Mesendoderm (in vitro differentiated cells): Measurements from ENCODE around the gene TMC3.

ENCODE experiments used
- DNase-seq: peaks from one replicate; pipeline ENCODE4 v3.0.0; 2013
- H2AK5ac ChIP-seq: 2 replicates; pipeline ENCODE4 v1.6.1; 2013; ENCODE audit warnings: low read length, inconsistent platforms
- H2BK120ac ChIP-seq: 2 replicates; pipeline ENCODE4 v1.6.1; 2013; ENCODE audit warnings: low read depth, mild to moderate bottlenecking, low read length, moderate library complexity, mixed read lengths
- H2BK15ac ChIP-seq: replicated peaks from 2 replicates; pipeline ENCODE4 v1.6.1; 2013; ENCODE audit warnings: low read depth, mild to moderate bottlenecking, moderate library complexity
- H2BK5ac ChIP-seq: 2 replicates; pipeline ENCODE4 v1.6.1; 2013; ENCODE audit warnings: low read length, inconsistent platforms
- H3K18ac ChIP-seq: 2 replicates; pipeline ENCODE4 v1.6.1; 2013; ENCODE audit warnings: mild to moderate bottlenecking, low read length, mixed read lengths
- H3K23ac ChIP-seq: one replicate; pipeline ENCODE4 v1.6.1; 2013; ENCODE audit warnings: low read length
- H3K27ac ChIP-seq: 2 replicates; pipeline ENCODE4 v1.5.1; 2013; ENCODE audit warnings: low read depth, mild to moderate bottlenecking, inconsistent platforms, low read length, moderate library complexity
- H3K27me3 ChIP-seq: 2 replicates; pipeline ENCODE4 v1.6.1; 2013; ENCODE audit warnings: low read length, control low read depth, mild to moderate bottlenecking, inconsistent platforms; ENCODE audit not compliant: insufficient read depth, poor library complexity
- H3K36me3 ChIP-seq: 2 replicates; pipeline ENCODE4 v1.6.1; 2013; ENCODE audit warnings: low read length, inconsistent platforms; ENCODE audit not compliant: control insufficient read depth, insufficient read depth
- H3K4ac ChIP-seq: one replicate; pipeline ENCODE4 v1.6.1; 2013; ENCODE audit warnings: low read depth, mild to moderate bottlenecking, low read length, moderate library complexity
- H3K4me1 ChIP-seq: 2 replicates; pipeline ENCODE4 v1.6.1; 2013; ENCODE audit warnings: low read depth, low read length, inconsistent platforms; ENCODE audit not compliant: control insufficient read depth
- H3K4me2 ChIP-seq: 2 replicates; pipeline ENCODE4 v1.6.1; 2013; ENCODE audit warnings: low read length
- H3K4me3 ChIP-seq: 2 replicates; pipeline ENCODE4 v1.5.1; 2013; ENCODE audit warnings: mild to moderate bottlenecking, low read length
- H3K56ac ChIP-seq: one replicate; pipeline ENCODE4 v1.6.1; 2013; ENCODE audit warnings: low read length
- H3K79me1 ChIP-seq: 2 replicates; pipeline ENCODE4 v1.6.1; 2013; ENCODE audit warnings: low read length, inconsistent platforms
- H3K79me2 ChIP-seq: 2 replicates; pipeline ENCODE4 v1.6.1; 2013; ENCODE audit warnings: mild to moderate bottlenecking, low read length; ENCODE audit not compliant: control insufficient read depth, insufficient read depth
- H3K9ac ChIP-seq: 2 replicates; pipeline ENCODE4 v1.6.1; 2013; ENCODE audit warnings: low read length, inconsistent platforms
- H4K5ac ChIP-seq: one replicate; pipeline ENCODE4 v1.6.1; 2013; ENCODE audit warnings: low read length
- H4K8ac ChIP-seq: one replicate; pipeline ENCODE4 v1.6.1; 2013; ENCODE audit warnings: low read depth, mild to moderate bottlenecking, control low read depth, low read length, moderate library complexity
- WGBS: extraction: QIAGEN DNeasy Blood & Tissue Kit; methylation state at CpG from one replicate; pipeline ENCODE4 v1.1.7; 2013; ENCODE audit warnings: low lambda C conversion rate, missing lambda C conversion rate; ENCODE audit not compliant: insufficient coverage; ENCODE audit errors: extremely low coverage; 5-methylcytosine and 5-hydroxymethylcytosine counted together

Gene TMC3

GRCh38 chr15:81317642-81318017 is 56.4 kb downstream of the TMC3 start:
- Histone ChIP-seq H2BK120ac (no peak overlapping the region), H3K27me3 (no peaks in the 10 kb centered on the region), H2AK5ac (no peak overlapping the region), H3K4me3 (no peak overlapping the region), H3K36me3 (no peaks in the 10 kb centered on the region), H3K18ac (no peak overlapping the region), H4K5ac (no peak overlapping the region), H3K23ac (no peak overlapping the region), H3K9ac (no peak overlapping the region), H3K79me1 (no peaks in the 10 kb centered on the region), H3K4me1 (no peaks in the 10 kb centered on the region), H4K8ac (no peak overlapping the region), H3K79me2 (no peaks in the 10 kb centered on the region), H2BK15ac (no peak overlapping the region), H3K4ac (no peak overlapping the region), H3K27ac (no peak overlapping the region), H2BK5ac (no peak overlapping the region), H3K4me2 (no peak overlapping the region), H3K56ac (no peak overlapping the region)
- no CpG with 5 or more reads among the region's 6 CpGs for WGBS
- no peak for DNase-seq

- no peak overlapping the region for H3K56ac ChIP-seq
- no peak overlapping the region for H2AK5ac ChIP-seq
- H2BK5ac ChIP-seq, result no peak overlapping the region
- H3K27me3 ChIP-seq, result no peaks in the 10 kb centered on the region
- H3K27ac ChIP-seq, result no peak overlapping the region
- H3K36me3 ChIP-seq, result no peaks in the 10 kb centered on the region
- no peaks in the 10 kb centered on the region for H3K79me2 ChIP-seq
- no peak overlapping the region for H3K4me2 ChIP-seq
- no peaks in the 10 kb centered on the region for H3K79me1 ChIP-seq
- H3K4me1 ChIP-seq, result no peaks in the 10 kb centered on the region
- WGBS, result no CpG with 5 or more reads among the region's 3 CpGs
- no peak overlapping the region for H2BK120ac ChIP-seq
- no peak overlapping the region for H2BK15ac ChIP-seq
- no peak for DNase-seq
- no peak overlapping the region for H3K23ac ChIP-seq
- no peak overlapping the region for H3K4me3 ChIP-seq
- H3K18ac ChIP-seq, result no peak overlapping the region
- H3K9ac ChIP-seq, result no peak overlapping the region
- no peak overlapping the region for H4K8ac ChIP-seq
- H4K5ac ChIP-seq, result no peak overlapping the region
- H3K4ac ChIP-seq, result no peak overlapping the region
Observed at GRCh38 chr15:81316267-81316666, 57.7 kb downstream of the TMC3 start.

GRCh38 chr15:81315452-81316175 is 58.4 kb downstream of the TMC3 start:
- H4K5ac ChIP-seq, result no peak overlapping the region
- H3K4me3 ChIP-seq, result no peak overlapping the region
- H3K27me3 ChIP-seq, result no peaks in the 10 kb centered on the region
- no peak overlapping the region for H2BK15ac ChIP-seq
- H2BK120ac ChIP-seq, result no peak overlapping the region
- DNase-seq, result no peak
- no peak overlapping the region for H2AK5ac ChIP-seq
- H4K8ac ChIP-seq, result no peak overlapping the region
- no peaks in the 10 kb centered on the region for H3K36me3 ChIP-seq
- no peak overlapping the region for H3K4me2 ChIP-seq
- no peak overlapping the region for H3K27ac ChIP-seq
- no CpG with 5 or more reads among the region's 14 CpGs for WGBS
- H3K79me2 ChIP-seq, result no peaks in the 10 kb centered on the region
- no peak overlapping the region for H3K23ac ChIP-seq
- no peak overlapping the region for H2BK5ac ChIP-seq
- H3K56ac ChIP-seq, result no peak overlapping the region
- H3K9ac ChIP-seq, result no peak overlapping the region
- no peaks in the 10 kb centered on the region for H3K79me1 ChIP-seq
- no peak overlapping the region for H3K4ac ChIP-seq
- H3K18ac ChIP-seq, result no peak overlapping the region
- no peaks in the 10 kb centered on the region for H3K4me1 ChIP-seq

- Histone ChIP-seq H3K27me3 (no peaks in the 10 kb centered on the region), H3K56ac (no peak overlapping the region), H3K4me1 (no peaks in the 10 kb centered on the region), H3K36me3 (no peaks in the 10 kb centered on the region), H3K9ac (no peak overlapping the region), H3K27ac (no peak overlapping the region), H3K79me1 (no peaks in the 10 kb centered on the region), H2BK15ac (no peak overlapping the region), H3K79me2 (no peaks in the 10 kb centered on the region), H2BK5ac (no peak overlapping the region), H2AK5ac (no peak overlapping the region), H2BK120ac (no peak overlapping the region), H3K4ac (no peak overlapping the region), H3K23ac (no peak overlapping the region), H3K4me2 (no peak overlapping the region), H4K8ac (no peak overlapping the region), H3K4me3 (no peak overlapping the region), H4K5ac (no peak overlapping the region), H3K18ac (no peak overlapping the region)
- no CpG with 5 or more reads among the region's 5 CpGs for WGBS
- no peak for DNase-seq
Observed at GRCh38 chr15:81314378-81314777, 59.6 kb downstream of the TMC3 start.

GRCh38 chr15:81313686-81314085 is 60.3 kb downstream of the TMC3 start:
- H2BK5ac ChIP-seq, result no peak overlapping the region
- no peak overlapping the region for H3K27ac ChIP-seq
- WGBS, result no CpG with 5 or more reads among the region's 5 CpGs

More at GRCh38 chr15:81313686-81314085, 60.3 kb downstream of the TMC3 start:
- no peak overlapping the region for H4K5ac ChIP-seq
- H3K4ac ChIP-seq, result no peak overlapping the region
- no peaks in the 10 kb centered on the region for H3K4me1 ChIP-seq
- no peak overlapping the region for H3K4me2 ChIP-seq
- no peaks in the 10 kb centered on the region for H3K79me1 ChIP-seq
- no peak overlapping the region for H2AK5ac ChIP-seq
- no peaks in the 10 kb centered on the region for H3K27me3 ChIP-seq
- H2BK15ac ChIP-seq, result no peak overlapping the region
- no peak overlapping the region for H3K18ac ChIP-seq
- no peaks in the 10 kb centered on the region for H3K36me3 ChIP-seq
- H3K23ac ChIP-seq, result no peak overlapping the region
- H3K79me2 ChIP-seq, result no peaks in the 10 kb centered on the region
- no peak overlapping the region for H4K8ac ChIP-seq
- no peak overlapping the region for H3K9ac ChIP-seq
- no peak overlapping the region for H3K4me3 ChIP-seq
- no peak for DNase-seq
- no peak overlapping the region for H2BK120ac ChIP-seq
- no peak overlapping the region for H3K56ac ChIP-seq
